Measurements from ENCODE around the gene RNH1. TPM values are rescaled to one million over a fixed set of nuclear protein-coding genes. Genes with fewer than 3 reads are reported as not detected.

Gene RNH1
- total RNA-seq, 4 donors from 2014 or later: 206 to 378 (median 222) TPM

GRCh38 chr11:445765-446588, 61.1 kb downstream of the RNH1 start:
- peaks cover 0 to 21% (median 0%) of the 10 kb centered on the region in 4 donors for H3K27me3 ChIP-seq
- no peak for DNase-seq
- WGBS, 2 donors: 68 to 77% methylated on average over 7 to 12 of the region's 20 CpGs
- H3K4me3 ChIP-seq: no peak overlapping the region
- H3K36me3 ChIP-seq: no peaks in the 10 kb centered on the region
- no peak for TF ChIP-seq POLR2A (IDR thresholded peaks at IDR 0.05)
- no peak for TF ChIP-seq CTCF (IDR thresholded peaks at IDR 0.05)
- H3K27ac ChIP-seq: peak overlapping the region in 3 of 4 donors; percentile 26 to 95 (median 95)
- H3K9me3 ChIP-seq: no peaks in the 10 kb centered on the region
- intact Hi-C loops (cut with DNase I): loop anchor here (5.0 kb wide), 1 partner anchor 71 kb away; no protein-coding TSS in a partner anchor
- peaks cover 23 to 84% (median 33%) of the 10 kb centered on the region in 3 donors for H3K4me1 ChIP-seq

Other genes with a start within 250 kb of the RNH1 start
- gene NLRP6, start 228.8 kb downstream of the RNH1 start, total RNA-seq: 1 to 10 TPM in 1 of 4 donors, under 1 TPM in 1, not detected in 2; 0.75 to 1.3 TPM
- gene PGGHG, start 218.1 kb downstream of the RNH1 start, total RNA-seq: 10 to 100 TPM in 1 of 4 donors, 1 to 10 TPM in 3; 5.3 to 15.3 (median 5.9) TPM
- not detected for gene IFITM5, start 207.7 kb downstream of the RNH1 start, total RNA-seq
- 10 to 100 TPM; 14.4 to 67.5 (median 50.3) TPM for gene IFITM2, start 199.4 kb downstream of the RNH1 start, total RNA-seq
- 100 to 1,000 TPM in 1 of 4 donors, 10 to 100 TPM in 3; 26.3 to 133 (median 60.0) TPM for gene IFITM1, start 193.2 kb downstream of the RNH1 start, total RNA-seq
- gene IFITM3, start 186.4 kb downstream of the RNH1 start, total RNA-seq: 100 to 1,000 TPM in 2 of 4 donors, 10 to 100 TPM in 2; 45.3 to 159 (median 113) TPM
- gene B4GALNT4, start 137.7 kb downstream of the RNH1 start, total RNA-seq: 1 to 10 TPM in 3 of 4 donors, under 1 TPM in 1; 0.97 to 7.9 (median 3.3) TPM
- 1,000 to 10,000 TPM in 1 of 4 donors, 100 to 1,000 TPM in 3; 314 to 1,016 (median 520) TPM for gene PKP3, start 113.0 kb downstream of the RNH1 start, total RNA-seq
- 10 to 100 TPM; 15.5 to 35.1 (median 16.1) TPM for gene SIGIRR, start 92.2 kb downstream of the RNH1 start, total RNA-seq
- 10 to 100 TPM; 11.0 to 22.1 (median 16.2) TPM for gene ANO9, start 65.2 kb downstream of the RNH1 start, total RNA-seq
- gene PTDSS2, start 57.0 kb downstream of the RNH1 start, total RNA-seq: 10 to 100 TPM; 15.8 to 34.3 (median 22.8) TPM
- gene HRAS, start 28.3 kb upstream of the RNH1 start, total RNA-seq: 100 to 1,000 TPM in 2 of 4 donors, 10 to 100 TPM in 2; 56.7 to 106 (median 85.2) TPM
- gene LRRC56, start 30.3 kb upstream of the RNH1 start, total RNA-seq: 1 to 10 TPM in 2 of 4 donors, under 1 TPM in 2; 0.35 to 2.3 (median 1.2) TPM
- 1 to 10 TPM; 2.1 to 4.6 (median 3.8) TPM for gene LMNTD2, start 53.5 kb upstream of the RNH1 start, total RNA-seq
- gene RASSF7, start 53.7 kb upstream of the RNH1 start, total RNA-seq: 10 to 100 TPM; 35.7 to 54.0 (median 44.4) TPM
- gene PHRF1, start 69.2 kb upstream of the RNH1 start, total RNA-seq: 10 to 100 TPM; 11.7 to 30.6 (median 24.2) TPM
- 10 to 100 TPM; 16.9 to 26.3 (median 20.2) TPM for gene IRF7, start 108.7 kb upstream of the RNH1 start, total RNA-seq
- not detected for gene CDHR5, start 117.7 kb upstream of the RNH1 start, total RNA-seq
- 1 to 10 TPM in 1 of 4 donors, not detected in 3; 5.3 TPM for gene SCT, start 119.9 kb upstream of the RNH1 start, total RNA-seq
- under 1 TPM in 1 of 4 donors, not detected in 3; 0.76 TPM for gene DRD4, start 130.0 kb upstream of the RNH1 start, total RNA-seq
- gene DEAF1, start 188.0 kb upstream of the RNH1 start, total RNA-seq: 10 to 100 TPM; 18.3 to 45.0 (median 25.4) TPM
- gene TMEM80, start 188.6 kb upstream of the RNH1 start, total RNA-seq: 10 to 100 TPM; 16.1 to 55.3 (median 18.1) TPM
- 100 to 1,000 TPM; 163 to 367 (median 238) TPM for gene EPS8L2, start 199.0 kb upstream of the RNH1 start, total RNA-seq
- gene TALDO1, start 240.2 kb upstream of the RNH1 start, total RNA-seq: 100 to 1,000 TPM; 311 to 629 (median 504) TPM